Skin of body (tissue), 3 donors: Measurements from ENCODE around the gene METAP1. TPM values are rescaled to one million over a fixed set of nuclear protein-coding genes. Genes with fewer than 3 reads are reported as not detected.
"Not testable (repeated sequence)": the region's sequence is repeated elsewhere in the genome, so short reads cannot be mapped to it uniquely, and the experiment has no call there.

Experiments
- DNase-seq: peaks from one replicate; lab custom pipeline; 2025; lab: John Stamatoyannopoulos, UW
- small RNA-seq: library from RNA; depleted of rRNA; stranded (forward); fragments of <200 nt; gene quantifications from one replicate; pipeline ENCODE3, GENCODE V24; 2014; ENCODE audit warnings: low replicate concordance
- total RNA-seq: library from RNA; depleted of rRNA; stranded (reverse); fragments of >200 nt; gene quantifications from one replicate; pipeline ENCODE4 v1.2.3, GENCODE V29; 2014

METAP1 gene
- total RNA-seq, 1 donor from 2014 or later, result 25.3 TPM

DNA sequence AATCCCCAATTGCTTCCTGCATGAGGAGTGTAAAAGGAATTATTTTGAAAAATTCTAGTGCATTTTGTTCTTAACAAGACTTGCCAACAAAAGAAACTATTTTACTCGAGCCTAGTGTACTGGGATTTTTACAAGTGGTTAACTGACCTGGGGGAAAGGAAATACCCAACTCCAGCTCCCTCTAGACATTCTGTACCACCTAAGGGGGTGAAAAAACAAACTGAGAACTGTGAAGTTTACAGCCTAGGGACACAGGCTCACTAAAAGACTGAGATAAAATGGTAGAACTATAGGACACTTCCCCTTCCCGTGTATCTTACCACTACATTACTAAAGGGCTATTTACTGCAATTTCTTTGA lies 95.7 kb downstream of the METAP1 start:
- no peak for DNase-seq

- DNase-seq, result not testable (repeated sequence)
Observed at GRCh38 chr4:99091841-99092240, 96.3 kb downstream of the METAP1 start.

DNA sequence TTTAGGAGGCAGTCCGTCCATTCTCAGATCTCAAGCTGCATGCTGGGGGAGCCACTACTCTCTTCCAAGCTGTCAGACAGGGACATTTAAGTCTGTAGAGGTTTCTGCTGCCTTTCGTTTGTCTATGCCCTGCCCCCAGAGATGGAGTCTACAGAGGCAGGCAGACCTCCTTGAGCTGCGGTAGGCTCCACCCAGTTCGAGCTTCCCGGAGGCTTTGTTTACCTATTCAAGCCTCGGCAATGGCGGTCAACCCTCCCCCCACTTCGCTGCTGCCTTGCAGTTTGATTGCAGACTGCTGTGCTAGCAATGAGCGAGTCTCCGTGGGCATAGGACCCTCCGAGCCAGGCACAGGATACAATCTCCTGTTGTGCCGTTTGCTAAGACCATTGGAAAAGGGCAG lies 103.8 kb downstream of the METAP1 start:
- no peak for DNase-seq

- not testable (repeated sequence) for DNase-seq
Observed at GRCh38 chr4:99099814-99100213, 104.3 kb downstream of the METAP1 start.

GRCh38 chr4:99100876-99101275 lies 105.4 kb downstream of the METAP1 start:
- no peak for DNase-seq

DNA sequence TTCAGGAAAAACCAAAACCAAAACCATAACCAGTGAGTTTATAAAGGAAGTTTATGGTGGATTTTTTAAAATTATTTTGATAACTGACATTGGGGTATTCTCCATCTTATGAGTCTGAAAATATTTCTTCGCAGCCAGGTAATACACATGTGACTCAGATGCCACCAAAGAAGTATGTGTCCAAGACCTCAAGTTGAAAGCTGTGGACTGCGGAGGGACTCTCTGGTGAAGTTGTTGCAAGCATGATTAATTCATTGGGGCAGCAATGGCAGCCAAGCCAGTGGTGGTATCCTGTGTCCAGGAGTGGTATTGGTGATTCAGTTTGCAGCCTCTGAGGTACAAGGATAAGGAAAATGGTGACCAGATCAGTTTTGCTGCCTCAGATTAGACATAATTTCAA lies 107.1 kb downstream of the METAP1 start:
- DNase-seq, result no peak

GRCh38 chr4:99103166-99103565 lies 107.6 kb downstream of the METAP1 start:
- DNase-seq, result no peak

- DNase-seq, result no peak
Observed at GRCh38 chr4:99104153-99104552, 108.6 kb downstream of the METAP1 start.

DNA sequence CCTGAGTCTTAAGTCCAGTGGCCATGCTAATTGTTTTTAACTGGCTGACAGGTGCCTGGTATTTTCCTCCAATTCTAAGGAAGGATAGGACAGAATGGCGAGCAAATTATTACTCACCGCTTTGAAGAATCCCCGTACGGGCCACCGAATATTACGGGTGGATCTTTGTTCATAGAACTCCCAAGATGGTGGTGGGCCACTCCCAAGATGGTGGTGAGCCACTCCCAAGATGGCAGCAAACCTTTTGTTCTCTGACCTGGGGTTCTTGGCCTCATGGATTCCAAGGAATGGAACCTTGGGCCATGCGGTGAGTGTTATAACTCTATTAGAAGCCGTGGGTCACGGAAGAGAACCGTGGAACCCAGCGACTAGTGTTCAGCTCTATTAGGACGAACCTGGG lies 113.8 kb downstream of the METAP1 start:
- not testable (repeated sequence) for DNase-seq

Small RNAs within 50 kb of the gene (small RNA-seq; reads per million reads assigned to genes)
- gene MIR3684 (not detected), gene RNU7-149P (not detected)

Other genes with a start within 250 kb of the METAP1 start
- 125 TPM for gene EIF4E, start 66.6 kb upstream of the METAP1 start, total RNA-seq
- gene ADH5, start 93.1 kb downstream of the METAP1 start, total RNA-seq, result 93.0 TPM
- not detected for gene ADH4, start 148.6 kb downstream of the METAP1 start, total RNA-seq
- 2.1 TPM for gene ADH6, start 223.5 kb downstream of the METAP1 start, total RNA-seq